Naive B cell (primary cell): ENCODE measurements around the gene PCDHA11. TPM values are rescaled to one million over a fixed set of nuclear protein-coding genes. Genes with fewer than 3 reads are reported as not detected.
"Not testable (repeated sequence)": the region's sequence is repeated elsewhere in the genome, so short reads cannot be mapped to it uniquely, and the experiment has no call there.

ENCODE experiments used
- ATAC-seq, 2 donors: fragments of 150-1000 bp; cut with Tn5 transposase; 2 replicates each; pipeline ENCODE4 v1.10.0; 2021; ENCODE audit warnings: low read depth in 2 of 2, mild to moderate bottlenecking in 2 of 2, moderate library complexity in 2 of 2
- DNase-seq: peaks from one replicate; pipeline ENCODE4 v3.0.0; 2022
- H3K27ac Mint-ChIP-seq, 6 donors: one replicate each; pipeline ENCODE4 v1.8.0; 2020 to 2022; ENCODE audit warnings: mild to moderate bottlenecking in 6 of 6, mixed read lengths in 6 of 6, moderate library complexity in 5 of 6, inconsistent platforms in 2 of 6
- H3K27me3 Mint-ChIP-seq, 3 donors: one replicate each; pipeline ENCODE4 v1.8.0; 2021 to 2022; ENCODE audit warnings: mixed read lengths in 3 of 3, mild to moderate bottlenecking in 1 of 3
- H3K36me3 Mint-ChIP-seq, 2 donors: one replicate each; pipeline ENCODE4 v1.8.0; 2020 to 2022; ENCODE audit warnings: mixed read lengths in 2 of 2, inconsistent platforms in 1 of 2, mild to moderate bottlenecking in 1 of 2
- H3K4me1 Mint-ChIP-seq, 3 donors: one replicate each; pipeline ENCODE4 v1.8.0; 2020 to 2022; ENCODE audit warnings: mixed read lengths in 3 of 3, inconsistent platforms in 1 of 3, mild to moderate bottlenecking in 1 of 3, moderate library complexity in 1 of 3
- H3K4me3 Mint-ChIP-seq, 8 donors: one replicate each; pipeline ENCODE4 v1.8.0; 2020 to 2022; ENCODE audit warnings: mild to moderate bottlenecking in 8 of 8, mixed read lengths in 8 of 8, moderate library complexity in 8 of 8, inconsistent platforms in 2 of 8
- H3K9me3 Mint-ChIP-seq, 7 donors: one replicate each; pipeline ENCODE4 v1.8.0; 2020 to 2022; ENCODE audit warnings: mixed read lengths in 7 of 7, mild to moderate bottlenecking in 5 of 7, inconsistent platforms in 2 of 7, moderate library complexity in 1 of 7
- polyA plus RNA-seq, 6 donors: library from polyadenylated mRNA; unstranded; fragments of 300-500 nt; fragmentation: Illumina TruSeq; gene quantifications; one replicate each; pipeline ENCODE4 v1.2.3, GENCODE V29; 2021; ENCODE audit warnings: low read depth in 6 of 6

PCDHA11 gene, protein sequence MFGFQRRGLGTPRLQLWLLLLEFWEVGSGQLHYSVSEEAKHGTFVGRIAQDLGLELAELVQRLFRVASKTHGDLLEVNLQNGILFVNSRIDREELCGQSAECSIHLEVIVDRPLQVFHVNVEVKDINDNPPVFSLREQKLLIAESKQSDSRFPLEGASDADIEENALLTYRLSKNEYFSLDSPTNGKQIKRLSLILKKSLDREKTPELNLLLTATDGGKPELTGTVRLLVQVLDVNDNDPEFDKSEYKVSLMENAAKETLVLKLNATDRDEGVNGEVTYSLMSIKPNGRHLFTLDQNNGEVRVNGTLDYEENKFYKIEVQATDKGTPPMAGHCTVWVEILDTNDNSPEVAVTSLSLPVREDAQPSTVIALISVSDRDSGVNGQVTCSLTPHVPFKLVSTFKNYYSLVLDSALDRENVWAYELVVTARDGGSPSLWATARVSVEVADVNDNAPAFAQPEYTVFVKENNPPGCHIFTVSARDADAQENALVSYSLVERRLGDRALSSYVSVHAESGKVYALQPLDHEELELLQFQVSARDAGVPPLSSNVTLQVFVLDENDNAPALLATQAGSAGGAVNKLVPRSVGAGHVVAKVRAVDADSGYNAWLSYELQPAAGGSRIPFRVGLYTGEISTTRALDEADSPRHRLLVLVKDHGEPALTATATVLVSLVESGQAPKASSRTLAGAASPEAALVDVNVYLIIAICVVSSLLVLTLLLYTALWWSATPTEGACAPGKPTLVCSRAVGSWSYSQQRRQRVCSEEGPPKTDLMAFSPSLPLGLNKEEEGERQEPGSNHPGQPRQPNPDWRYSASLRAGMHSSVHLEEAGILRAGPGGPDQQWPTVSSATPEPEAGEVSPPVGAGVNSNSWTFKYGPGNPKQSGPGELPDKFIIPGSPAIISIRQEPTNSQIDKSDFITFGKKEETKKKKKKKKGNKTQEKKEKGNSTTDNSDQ
- polyA plus RNA-seq = not detected

DNA sequence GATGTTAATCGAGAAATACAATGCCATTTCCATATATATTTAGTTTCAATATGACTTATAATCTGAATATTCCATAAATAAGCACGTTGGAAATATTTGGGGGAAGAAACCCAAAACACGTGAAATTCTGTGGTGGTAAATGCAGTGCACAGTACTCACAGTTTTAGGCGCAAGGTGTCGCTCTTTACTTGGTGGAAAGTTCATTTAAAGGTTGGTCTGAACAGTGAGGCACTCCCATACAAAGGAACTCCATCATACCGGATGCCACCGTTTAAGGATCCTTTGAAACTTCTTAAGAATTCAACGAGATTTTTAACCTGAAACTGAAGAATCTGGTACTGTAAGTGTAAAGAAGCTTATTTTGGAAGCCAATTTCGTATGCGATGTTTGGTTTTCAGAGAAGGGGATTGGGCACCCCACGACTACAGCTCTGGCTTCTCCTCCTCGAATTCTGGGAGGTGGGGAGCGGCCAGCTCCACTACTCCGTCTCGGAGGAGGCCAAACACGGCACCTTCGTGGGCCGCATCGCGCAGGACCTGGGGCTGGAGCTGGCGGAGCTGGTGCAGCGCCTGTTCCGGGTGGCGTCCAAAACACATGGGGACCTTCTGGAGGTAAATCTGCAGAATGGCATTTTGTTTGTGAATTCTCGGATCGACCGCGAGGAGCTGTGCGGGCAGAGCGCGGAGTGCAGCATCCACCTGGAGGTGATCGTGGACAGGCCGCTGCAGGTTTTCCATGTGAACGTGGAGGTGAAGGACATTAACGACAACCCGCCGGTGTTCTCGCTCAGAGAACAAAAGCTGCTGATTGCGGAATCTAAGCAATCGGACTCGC lies at the start of gene PCDHA11:
TSS of gene PCDHA11 (plus strand) at position 237 of the 834 bp plus-strand sequence. CDS start at position 384, 147 bp downstream.
- Mint-ChIP-seq H3K4me1 (peaks cover 0 to 2% (median 0%) of the 10 kb centered on the region in 3 donors), H3K27ac (peak within 1 kb of the TSS in 1 of 6 donors; percentile 51), H3K27me3 (peaks cover 8 to 17% (median 15%) of the 10 kb centered on the region in 3 donors), H3K9me3 (peaks cover 0 to 28% (median 15%) of the 10 kb centered on the region in 7 donors), H3K4me3 (peak within 1 kb of the TSS in 1 of 8 donors; percentile 4), H3K36me3 (peaks cover 0 to 4% of the 10 kb centered on the region in 2 donors)
- DNase-seq = no peak
- ATAC-seq = no peak

DNA sequence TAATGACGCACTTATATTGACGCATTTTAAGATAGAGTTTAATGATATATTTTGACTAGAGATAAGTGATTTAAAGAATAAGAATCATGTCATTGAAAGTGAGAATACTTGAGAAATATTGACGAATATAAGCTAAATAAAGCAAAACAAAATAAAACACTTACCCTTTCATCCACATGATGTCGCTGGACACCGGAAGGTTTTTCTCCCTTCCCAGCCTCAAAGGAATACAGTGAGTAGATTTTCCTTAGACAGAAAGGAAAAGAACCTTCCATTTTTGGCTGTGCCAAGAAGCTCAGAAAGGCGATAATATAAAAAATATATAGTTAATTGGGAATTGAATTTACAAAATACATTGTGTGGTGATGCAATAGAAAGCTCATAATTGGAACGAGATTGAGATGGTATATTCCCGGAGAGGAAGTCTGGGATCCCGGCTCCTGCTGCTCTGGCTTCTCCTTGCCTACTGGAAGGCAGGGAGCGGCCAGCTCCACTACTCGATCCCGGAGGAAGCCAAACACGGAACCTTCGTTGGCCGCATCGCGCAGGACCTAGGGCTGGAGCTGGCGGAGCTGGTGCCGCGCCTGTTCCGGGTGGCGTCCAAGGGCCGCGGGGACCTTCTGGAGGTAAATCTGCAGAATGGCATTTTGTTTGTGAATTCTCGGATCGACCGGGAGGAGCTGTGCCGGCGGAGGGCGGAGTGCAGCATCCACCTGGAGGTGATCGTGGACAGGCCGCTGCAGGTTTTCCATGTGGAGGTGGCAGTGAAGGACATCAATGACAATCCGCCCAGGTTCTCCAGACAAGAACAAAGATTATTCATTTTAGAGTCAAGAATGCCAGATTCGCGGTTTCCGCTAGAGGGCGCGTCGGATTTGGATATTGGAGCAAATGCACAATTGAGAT lies 47.1 kb upstream of the PCDHA11 start, which contains the start of gene PCDHA5:
TSS of gene PCDHA5 (plus strand) at position 239 of the 906 bp plus-strand sequence.
- Mint-ChIP-seq H3K4me3 (no peak within 1 kb of the TSS), H3K9me3 (peaks cover 4 to 42% (median 16%) of the 10 kb centered on the region in 7 donors), H3K4me1 (no peaks in the 10 kb centered on the region), H3K27me3 (peaks cover 6 to 14% (median 8%) of the 10 kb centered on the region in 3 donors), H3K36me3 (peaks cover 5 to 6% of the 10 kb centered on the region in 2 donors), H3K27ac (peak within 1 kb of the TSS in 1 of 6 donors; percentile 32)
- DNase-seq (no peak), ATAC-seq (no peak)

DNA sequence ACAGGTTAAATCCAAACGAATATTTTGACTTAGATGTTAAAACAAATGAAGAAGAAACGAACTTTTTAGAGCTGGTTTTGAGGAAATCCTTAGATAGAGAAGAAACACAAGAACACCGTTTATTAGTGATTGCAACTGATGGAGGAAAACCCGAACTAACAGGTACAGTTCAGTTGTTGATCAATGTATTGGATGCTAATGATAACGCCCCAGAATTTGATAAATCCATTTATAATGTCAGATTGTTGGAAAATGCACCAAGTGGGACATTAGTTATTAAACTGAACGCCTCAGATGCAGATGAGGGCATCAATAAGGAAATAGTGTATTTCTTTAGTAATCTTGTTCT lies 46.5 kb upstream of the PCDHA11 start:
- no peaks in the 10 kb centered on the region for H3K4me1 Mint-ChIP-seq
- H3K27ac Mint-ChIP-seq = no peak overlapping the region
- H3K9me3 Mint-ChIP-seq = peaks cover 5 to 45% (median 18%) of the 10 kb centered on the region in 7 donors
- DNase-seq = no peak
- peaks cover 6 to 12% of the 10 kb centered on the region in 2 donors for H3K36me3 Mint-ChIP-seq
- H3K4me3 Mint-ChIP-seq = no peak overlapping the region
- ATAC-seq = no peak
- H3K27me3 Mint-ChIP-seq = peaks cover 12 to 19% (median 14%) of the 10 kb centered on the region in 3 donors

DNA sequence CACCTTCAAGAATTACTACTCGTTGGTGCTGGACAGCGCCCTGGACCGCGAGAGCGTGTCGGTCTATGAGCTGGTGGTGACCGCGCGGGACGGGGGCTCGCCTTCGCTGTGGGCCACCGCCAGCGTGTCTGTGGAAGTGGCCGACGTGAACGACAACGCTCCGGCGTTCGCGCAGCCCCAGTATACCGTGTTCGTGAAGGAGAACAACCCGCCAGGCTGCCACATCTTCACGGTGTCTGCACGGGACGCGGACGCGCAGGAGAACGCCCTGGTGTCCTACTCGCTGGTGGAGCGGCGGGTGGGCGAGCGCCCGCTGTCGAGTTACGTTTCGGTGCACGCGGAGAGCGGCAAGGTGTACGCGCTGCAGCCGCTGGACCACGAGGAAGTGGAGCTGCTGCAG lies 45.8 kb upstream of the PCDHA11 start:
- ATAC-seq, DNase-seq, H3K27ac Mint-ChIP-seq, H3K4me1 Mint-ChIP-seq, H3K4me3 Mint-ChIP-seq: not testable (repeated sequence)
- Mint-ChIP-seq H3K36me3 (peaks cover 6 to 14% of the 10 kb centered on the region in 2 donors), H3K27me3 (peaks cover 14 to 25% (median 16%) of the 10 kb centered on the region in 3 donors), H3K9me3 (peaks cover 5 to 47% (median 20%) of the 10 kb centered on the region in 7 donors)

DNA sequence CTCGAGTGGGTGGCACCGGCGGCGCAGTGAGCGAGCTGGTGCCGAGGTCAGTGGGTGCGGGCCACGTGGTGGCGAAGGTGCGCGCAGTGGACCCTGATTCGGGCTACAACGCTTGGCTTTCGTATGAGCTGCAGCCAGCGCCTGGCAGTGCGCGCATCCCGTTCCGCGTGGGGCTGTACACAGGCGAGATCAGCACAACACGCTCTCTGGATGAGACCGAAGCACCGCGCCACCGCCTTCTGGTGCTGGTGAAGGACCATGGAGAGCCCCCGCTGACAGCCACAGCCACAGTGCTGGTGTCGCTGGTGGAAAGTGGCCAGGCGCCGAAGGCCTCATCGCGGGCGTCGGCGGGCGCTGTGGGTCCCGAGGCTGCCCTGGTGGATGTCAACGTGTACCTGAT lies 45.3 kb upstream of the PCDHA11 start:
- no peak for DNase-seq
- H3K9me3 Mint-ChIP-seq = peaks cover 5 to 50% (median 24%) of the 10 kb centered on the region in 7 donors
- no peaks in the 10 kb centered on the region for H3K4me1 Mint-ChIP-seq

DNA sequence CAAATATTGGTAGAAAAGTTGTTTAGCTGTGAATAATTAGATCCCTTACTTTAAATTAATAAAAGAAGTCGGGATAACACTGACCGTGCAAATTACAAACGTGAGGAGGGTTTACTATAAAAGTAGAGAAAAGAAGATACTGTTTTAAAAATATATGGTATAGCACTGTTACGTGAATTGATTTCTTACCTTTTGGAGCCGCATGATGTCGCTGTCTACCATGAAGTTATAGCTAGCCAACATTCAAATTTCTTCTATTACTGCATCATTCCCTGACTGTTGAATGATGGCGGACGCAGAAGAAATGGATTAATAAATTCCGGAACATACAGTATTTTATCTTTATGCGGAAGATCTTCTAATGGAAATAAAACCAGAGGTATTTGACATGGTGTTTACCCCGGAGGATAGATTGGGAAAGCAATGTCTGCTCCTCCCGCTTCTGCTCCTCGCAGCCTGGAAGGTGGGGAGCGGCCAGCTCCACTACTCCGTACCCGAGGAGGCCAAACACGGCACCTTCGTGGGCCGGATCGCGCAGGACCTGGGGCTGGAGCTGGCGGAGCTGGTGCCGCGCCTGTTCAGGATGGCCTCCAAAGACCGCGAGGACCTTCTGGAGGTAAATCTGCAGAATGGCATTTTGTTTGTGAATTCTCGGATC lies 40.9 kb upstream of the PCDHA11 start, which contains the start of gene PCDHA6:
TSS of gene PCDHA6 (plus strand) at position 257 of the 658 bp plus-strand sequence. CDS start at position 389, 132 bp downstream.
- H3K4me3 Mint-ChIP-seq = peak within 1 kb of the TSS in 2 of 8 donors; percentile 29 to 42
- DNase-seq = no peak
- H3K4me1 Mint-ChIP-seq = no peaks in the 10 kb centered on the region
- H3K27me3 Mint-ChIP-seq = peaks cover 23 to 36% (median 28%) of the 10 kb centered on the region in 3 donors
- ATAC-seq = no peak
- H3K27ac Mint-ChIP-seq = peak within 1 kb of the TSS in 2 of 6 donors; percentile 10 to 59
- peaks cover 2 to 57% (median 34%) of the 10 kb centered on the region in 7 donors for H3K9me3 Mint-ChIP-seq
- peaks cover 0 to 20% of the 10 kb centered on the region in 2 donors for H3K36me3 Mint-ChIP-seq

More for the DNA sequence above, 45.3 kb upstream of the PCDHA11 start:
- H3K36me3 Mint-ChIP-seq = peaks cover 6 to 14% of the 10 kb centered on the region in 2 donors
- no peak for ATAC-seq
- H3K27me3 Mint-ChIP-seq = peaks cover 15 to 28% (median 17%) of the 10 kb centered on the region in 3 donors
- H3K27ac Mint-ChIP-seq = no peak overlapping the region
- H3K4me3 Mint-ChIP-seq = no peak overlapping the region

DNA sequence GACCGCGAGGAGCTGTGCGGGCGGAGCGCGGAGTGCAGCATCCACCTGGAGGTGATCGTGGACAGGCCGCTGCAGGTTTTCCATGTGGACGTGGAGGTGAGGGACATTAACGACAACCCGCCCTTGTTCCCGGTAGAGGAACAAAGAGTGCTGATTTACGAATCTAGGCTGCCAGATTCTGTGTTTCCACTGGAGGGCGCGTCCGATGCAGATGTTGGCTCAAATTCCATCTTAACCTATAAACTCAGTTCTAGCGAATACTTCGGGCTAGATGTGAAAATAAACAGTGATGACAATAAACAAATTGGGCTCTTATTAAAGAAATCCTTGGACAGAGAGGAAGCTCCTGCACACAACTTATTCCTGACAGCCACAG lies 40.4 kb upstream of the PCDHA11 start:
- H3K27ac Mint-ChIP-seq = no peak overlapping the region
- peak overlapping the region in 1 of 8 donors; percentile 29 for H3K4me3 Mint-ChIP-seq
- peaks cover 0 to 24% of the 10 kb centered on the region in 2 donors for H3K36me3 Mint-ChIP-seq
- H3K9me3 Mint-ChIP-seq = peaks cover 2 to 61% (median 33%) of the 10 kb centered on the region in 7 donors
- H3K4me1 Mint-ChIP-seq = no peaks in the 10 kb centered on the region
- peaks cover 27 to 40% (median 33%) of the 10 kb centered on the region in 3 donors for H3K27me3 Mint-ChIP-seq
- ATAC-seq (no peak), DNase-seq (no peak)

DNA sequence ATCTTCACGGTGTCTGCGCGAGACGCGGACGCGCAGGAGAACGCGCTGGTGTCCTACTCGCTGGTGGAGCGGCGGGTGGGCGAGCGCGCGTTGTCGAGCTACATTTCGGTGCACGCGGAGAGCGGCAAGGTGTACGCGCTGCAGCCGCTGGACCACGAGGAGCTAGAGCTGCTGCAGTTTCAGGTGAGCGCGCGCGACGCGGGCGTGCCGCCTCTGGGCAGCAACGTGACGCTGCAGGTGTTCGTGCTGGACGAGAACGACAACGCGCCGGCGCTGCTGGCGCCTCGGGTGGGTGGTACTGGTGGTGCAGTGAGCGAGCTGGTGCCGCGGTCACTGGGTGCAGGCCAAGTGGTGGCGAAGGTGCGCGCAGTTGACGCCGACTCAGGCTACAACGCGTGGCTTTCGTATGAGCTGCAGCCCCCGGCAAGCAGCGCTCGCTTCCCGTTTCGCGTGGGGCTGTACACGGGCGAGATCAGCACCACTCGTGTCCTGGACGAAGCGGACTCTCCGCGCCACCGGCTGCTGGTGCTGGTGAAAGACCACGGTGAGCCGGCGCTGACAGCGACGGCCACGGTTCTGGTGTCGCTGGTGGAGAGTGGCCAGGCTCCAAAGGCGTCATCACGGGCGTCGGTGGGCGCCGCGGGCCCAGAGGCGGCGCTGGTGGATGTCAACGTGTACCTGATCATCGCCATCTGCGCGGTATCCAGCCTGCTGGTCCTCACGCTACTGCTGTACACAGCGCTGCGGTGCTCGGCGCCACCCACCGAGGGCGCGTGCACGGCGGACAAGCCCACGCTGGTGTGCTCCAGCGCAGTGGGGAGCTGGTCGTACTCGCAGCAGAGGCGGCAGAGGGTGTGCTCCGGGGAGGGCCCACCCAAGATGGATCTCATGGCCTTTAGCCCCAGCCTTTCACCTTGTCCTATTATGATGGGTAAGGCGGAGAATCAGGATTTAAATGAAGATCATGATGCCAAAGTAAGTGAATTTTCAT lies 39.0 kb upstream of the PCDHA11 start:
- peaks cover 6 to 72% (median 37%) of the 10 kb centered on the region in 7 donors for H3K9me3 Mint-ChIP-seq
- not testable (repeated sequence) for DNase-seq, ATAC-seq, H3K4me1 Mint-ChIP-seq, H3K4me3 Mint-ChIP-seq, H3K27ac Mint-ChIP-seq
- peaks cover 32 to 45% (median 42%) of the 10 kb centered on the region in 3 donors for H3K27me3 Mint-ChIP-seq
- H3K36me3 Mint-ChIP-seq = peaks cover 0 to 24% of the 10 kb centered on the region in 2 donors

DNA sequence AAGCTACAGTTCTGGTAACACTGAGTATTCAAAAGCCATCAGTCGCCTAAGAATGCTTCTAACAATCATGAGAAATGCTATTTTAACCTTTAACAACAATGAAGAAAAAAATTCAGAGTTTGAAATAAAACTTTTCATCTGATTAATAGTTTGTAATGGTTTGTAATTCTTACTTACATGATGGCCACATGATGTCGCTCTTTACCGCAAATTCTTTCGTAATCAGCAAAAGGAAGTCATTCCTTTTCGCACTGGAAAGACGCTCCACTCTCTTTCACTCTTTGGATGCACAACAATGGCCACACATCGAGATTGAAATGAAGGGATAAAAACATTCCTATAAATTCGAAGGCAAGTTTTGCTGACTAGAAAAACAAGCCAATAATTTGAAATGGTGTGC lies 34.8 kb upstream of the PCDHA11 start, which contains the start of gene PCDHA7:
TSS of gene PCDHA7 (plus strand) at position 277 of the 400 bp plus-strand sequence. CDS start at position 392, 115 bp downstream.
- no peak for ATAC-seq
- Mint-ChIP-seq H3K36me3 (peaks cover 0 to 20% of the 10 kb centered on the region in 2 donors), H3K27me3 (peaks cover 17 to 25% (median 21%) of the 10 kb centered on the region in 3 donors), H3K27ac (peak within 1 kb of the TSS in 1 of 6 donors; percentile 28), H3K9me3 (peaks cover 7 to 40% (median 26%) of the 10 kb centered on the region in 7 donors), H3K4me3 (peak within 1 kb of the TSS in 2 of 8 donors; percentile 5 to 6), H3K4me1 (no peaks in the 10 kb centered on the region)
- no peak for DNase-seq

DNA sequence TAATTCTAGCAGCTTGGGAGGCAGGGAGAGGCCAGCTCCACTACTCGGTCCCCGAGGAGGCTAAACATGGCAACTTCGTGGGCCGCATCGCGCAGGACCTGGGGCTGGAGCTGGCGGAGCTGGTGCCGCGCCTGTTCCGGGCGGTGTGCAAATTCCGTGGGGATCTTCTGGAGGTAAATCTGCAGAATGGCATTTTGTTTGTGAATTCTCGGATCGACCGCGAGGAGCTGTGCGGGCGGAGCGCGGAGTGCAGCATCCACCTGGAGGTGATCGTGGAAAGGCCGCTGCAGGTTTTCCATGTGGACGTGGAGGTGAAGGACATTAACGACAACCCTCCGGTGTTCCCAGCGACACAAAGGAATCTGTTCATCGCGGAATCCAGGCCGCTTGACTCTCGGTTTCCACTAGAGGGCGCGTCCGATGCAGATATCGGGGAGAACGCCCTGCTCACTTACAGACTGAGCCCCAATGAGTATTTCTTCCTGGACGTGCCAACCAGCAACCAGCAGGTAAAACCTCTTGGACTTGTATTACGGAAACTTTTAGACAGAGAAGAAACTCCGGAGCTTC lies 34.2 kb upstream of the PCDHA11 start:
- not testable (repeated sequence) for ATAC-seq, DNase-seq, H3K4me1 Mint-ChIP-seq
- Mint-ChIP-seq H3K27ac (peak overlapping the region in 1 of 6 donors; percentile 28), H3K4me3 (peak overlapping the region in 1 of 8 donors; percentile 5), H3K36me3 (peaks cover 0 to 20% of the 10 kb centered on the region in 2 donors), H3K27me3 (peaks cover 18 to 22% (median 21%) of the 10 kb centered on the region in 3 donors), H3K9me3 (peaks cover 7 to 40% (median 24%) of the 10 kb centered on the region in 7 donors)
